SU-DHL-6 (cell line): ENCODE results near the gene MAP4K1.
"Not testable (repeated sequence)": the region's sequence is repeated elsewhere in the genome, so short reads cannot be mapped to it uniquely, and the experiment has no call there.

Source experiments
- CTCF ChIP-seq: fragments of 200-600 bp; sonication (generic); IDR thresholded peaks from one replicate; pipeline ENCODE4 v1.5.1; 2017; ENCODE audit warnings: antibody characterized with exemption, mild to moderate bottlenecking, low read length, moderate library complexity; ENCODE audit not compliant: insufficient read depth, poor library complexity, severe bottlenecking
- EZH2phosphoT487 ChIP-seq: fragments of 200-600 bp; sonication (generic), shearing (Covaris generic); conservative IDR thresholded peaks from 2 replicates; pipeline ENCODE4 v1.6.1; 2018; ENCODE audit warnings: mild to moderate bottlenecking, antibody characterized with exemption, low read length, moderate library complexity, mixed read lengths

- not testable (repeated sequence) for TF ChIP-seq CTCF, EZH2phosphoT487
Measured at GRCh38 chr19:38602856-38603255, 14.9 kb downstream of the MAP4K1 start.
